Stimulated activated CD8-positive, alpha-beta memory T cell treated with anti-CD3 and anti-CD28 coated beads, Interleukin-2, amount 100 ng/mL, for 1 hour (primary cell): Measurements from ENCODE around the gene RNF121.
"Not testable (repeated sequence)": the region's sequence is repeated elsewhere in the genome, so short reads cannot be mapped to it uniquely, and the experiment has no call there.

ENCODE experiments used
- DNase-seq, 2 donors: peaks; one replicate each; pipeline ENCODE4 v3.0.0-alpha.2; 2020; ENCODE audit warnings: low read depth in 2 of 2

The RNF121 gene

DNA sequence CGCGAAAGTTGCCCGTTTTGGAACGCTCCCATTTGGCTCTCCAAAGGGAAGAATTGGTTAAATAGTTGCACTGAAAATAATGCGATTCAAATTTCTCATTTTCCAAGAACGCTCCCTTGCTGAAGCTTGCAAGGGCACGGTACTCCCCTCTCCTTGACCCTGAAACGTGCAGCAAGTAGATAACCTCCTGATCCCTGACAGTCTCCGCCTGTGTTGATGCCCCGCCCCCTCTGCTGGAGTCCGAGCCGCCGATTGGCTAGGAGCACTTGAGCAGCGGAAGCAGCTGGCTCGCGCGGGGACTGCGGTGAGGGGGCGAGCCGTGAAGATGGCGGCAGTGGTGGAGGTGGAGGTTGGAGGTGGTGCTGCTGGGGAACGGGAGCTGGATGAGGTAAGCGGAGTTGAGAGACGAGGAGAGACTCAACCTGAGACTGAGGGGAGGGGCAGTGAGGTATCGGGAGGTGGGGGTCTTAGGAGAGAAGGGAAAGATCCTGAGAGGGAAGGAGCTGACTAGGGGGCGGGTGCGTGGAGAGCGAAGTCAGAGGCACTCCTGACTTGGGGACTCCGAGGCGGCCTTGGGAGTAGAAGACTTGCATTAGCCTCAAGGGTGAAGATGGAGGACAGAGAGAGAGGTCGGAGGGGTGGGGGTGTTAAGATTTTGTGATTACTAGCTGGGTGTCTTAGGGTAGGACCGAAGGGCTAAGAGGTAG lies at the start of gene RNF121:
Gene RNF121 (plus strand): TSS at position 310 of the 707 bp plus-strand sequence. CDS start 16 bp downstream, at position 326.
- peak; percentile 89 to 95 for DNase-seq

DNA sequence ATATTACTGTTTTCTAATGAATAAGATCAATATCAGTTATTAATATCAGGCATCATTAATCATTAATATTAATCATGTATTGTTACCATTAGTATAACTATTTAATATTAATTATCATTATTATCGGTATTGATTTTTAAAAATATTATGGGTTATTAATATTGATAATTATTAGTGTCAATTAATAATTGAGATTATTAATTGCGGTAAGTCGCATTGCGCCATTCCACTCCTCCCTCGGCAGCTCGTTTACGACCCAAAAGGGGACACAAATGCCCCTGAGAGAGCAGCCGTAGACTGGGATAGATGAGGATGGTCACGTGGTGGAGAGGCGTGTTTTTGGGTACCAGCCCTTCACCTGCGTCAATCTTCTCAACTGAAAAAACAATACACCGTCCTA lies 43.0 kb upstream of the RNF121 start:
- not testable (repeated sequence) for DNase-seq

DNA sequence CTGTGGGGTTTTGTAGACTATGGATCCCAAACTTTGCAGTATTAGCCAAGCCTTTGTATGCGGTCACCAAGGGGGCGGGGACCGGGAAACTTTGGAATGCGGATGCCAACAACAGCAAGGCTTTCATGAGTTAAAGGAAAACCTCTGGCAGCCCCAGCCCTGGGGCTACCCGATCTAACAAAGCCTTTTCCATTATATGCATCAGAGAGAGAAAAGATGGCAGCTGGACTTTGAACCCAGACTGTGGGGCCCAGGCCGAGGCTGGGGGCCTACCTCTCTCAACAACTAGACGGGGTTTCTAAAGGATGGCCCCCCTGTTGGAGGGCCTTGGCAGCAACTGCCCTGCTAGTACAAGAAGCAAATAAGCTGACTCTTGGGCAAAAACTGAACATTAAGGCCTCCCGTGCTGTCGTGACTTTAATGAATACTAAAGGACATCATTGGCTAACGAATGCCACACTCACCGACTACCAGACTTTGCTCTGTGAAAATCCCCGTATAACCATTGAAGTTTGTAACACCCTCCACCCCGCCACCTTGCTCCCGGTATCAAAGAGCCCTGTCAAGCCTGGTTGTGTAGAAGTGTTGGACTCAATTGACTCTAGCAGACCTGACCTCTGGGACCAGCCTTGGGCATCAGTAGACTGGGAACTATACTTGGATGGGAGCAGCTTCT lies 40.4 kb upstream of the RNF121 start:
- DNase-seq = not testable (repeated sequence)

GRCh38 chr11:71889181-71889872 lies 39.5 kb upstream of the RNF121 start:
- not testable (repeated sequence) for DNase-seq

- DNase-seq = no peak
Measured at GRCh38 chr11:71895961-71896360, 32.9 kb upstream of the RNF121 start.

- DNase-seq = not testable (repeated sequence)
Measured at GRCh38 chr11:71901137-71901536, 27.7 kb upstream of the RNF121 start.

- no peak for DNase-seq
Measured at GRCh38 chr11:71908218-71908617, 20.6 kb upstream of the RNF121 start.

DNA sequence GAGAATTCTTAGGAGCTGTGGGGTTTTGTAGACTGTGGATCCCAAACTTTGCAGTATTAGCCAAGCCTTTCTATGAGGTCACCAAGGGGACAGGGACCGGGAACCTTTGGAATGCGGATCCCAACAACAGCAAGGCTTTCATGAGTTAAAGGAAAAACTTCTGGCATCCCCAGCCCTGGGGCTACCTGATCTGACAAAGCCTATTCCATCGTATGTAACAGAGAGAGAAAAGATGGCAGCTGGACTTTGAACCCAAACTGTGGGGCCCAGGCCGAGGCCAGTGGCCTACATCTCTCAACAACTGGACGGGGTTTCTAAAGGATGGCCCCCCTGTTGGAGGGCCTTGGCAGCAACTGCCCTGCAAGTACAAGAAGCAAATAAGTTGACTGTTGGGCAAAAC lies 18.1 kb upstream of the RNF121 start:
- DNase-seq = not testable (repeated sequence)

DNA sequence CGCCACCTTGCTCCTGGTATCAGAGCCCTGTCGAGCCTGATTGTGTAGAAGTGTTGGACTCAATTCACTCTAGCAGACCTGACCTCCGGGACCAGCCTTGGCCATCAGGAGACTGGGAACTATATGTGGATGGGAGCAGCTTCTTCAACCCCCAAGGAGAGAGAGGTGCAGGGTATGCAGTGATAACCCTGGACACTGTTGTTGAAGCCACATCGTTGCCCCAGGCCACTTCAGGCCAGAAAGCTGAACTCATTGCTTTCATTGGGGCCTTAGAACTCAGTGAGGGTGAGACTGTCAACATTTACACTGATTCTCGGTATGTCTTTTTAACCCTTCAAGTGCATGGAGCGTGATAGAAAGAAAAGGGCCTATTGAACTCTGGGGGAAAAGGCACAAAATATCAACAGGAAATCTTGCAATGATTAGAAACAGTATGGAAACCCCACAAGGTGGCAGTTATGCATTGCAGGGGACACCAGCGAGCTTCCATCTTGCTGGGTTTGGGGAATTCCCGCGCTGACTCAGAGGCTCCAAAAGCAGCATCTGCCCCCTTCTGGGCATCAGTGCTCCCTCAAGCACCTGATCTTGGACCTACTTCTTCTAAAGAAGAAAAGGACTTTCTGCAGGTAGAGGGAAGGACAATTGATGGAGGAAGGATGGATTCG lies 17.4 kb upstream of the RNF121 start:
- peak in 1 of 2 donors; percentile 10 for DNase-seq

- DNase-seq = not testable (repeated sequence)
Measured at GRCh38 chr11:71911986-71912340, 16.9 kb upstream of the RNF121 start.

- DNase-seq = no peak
Measured at GRCh38 chr11:71913756-71914526, 14.9 kb upstream of the RNF121 start.

DNA sequence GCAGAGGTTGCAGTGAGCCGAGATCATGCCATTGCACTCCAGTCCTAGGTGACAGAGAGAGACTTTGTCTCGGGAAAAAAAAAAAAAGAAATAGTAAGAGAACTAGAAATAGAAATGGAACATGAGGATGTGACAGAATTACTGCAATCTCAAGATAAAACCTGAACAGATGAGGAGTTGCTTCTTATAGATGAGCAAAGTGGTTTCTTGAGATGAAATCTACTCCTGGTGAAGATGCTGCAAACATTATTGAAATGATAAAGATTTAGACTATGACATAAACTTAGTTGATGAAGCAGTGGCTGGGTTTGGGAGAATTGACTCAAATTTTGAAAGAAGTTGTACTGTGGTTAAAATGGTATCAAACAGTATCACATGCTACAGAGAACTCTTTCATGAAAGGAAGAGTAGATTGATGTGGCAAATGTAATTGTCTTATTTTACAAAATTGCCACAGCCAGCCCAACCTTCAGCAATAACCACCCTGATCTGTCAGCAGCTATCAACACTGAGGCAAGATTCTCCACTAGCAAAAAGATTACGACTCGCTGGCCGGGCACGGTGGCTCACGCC lies 14.1 kb upstream of the RNF121 start:
- no peak for DNase-seq

DNA sequence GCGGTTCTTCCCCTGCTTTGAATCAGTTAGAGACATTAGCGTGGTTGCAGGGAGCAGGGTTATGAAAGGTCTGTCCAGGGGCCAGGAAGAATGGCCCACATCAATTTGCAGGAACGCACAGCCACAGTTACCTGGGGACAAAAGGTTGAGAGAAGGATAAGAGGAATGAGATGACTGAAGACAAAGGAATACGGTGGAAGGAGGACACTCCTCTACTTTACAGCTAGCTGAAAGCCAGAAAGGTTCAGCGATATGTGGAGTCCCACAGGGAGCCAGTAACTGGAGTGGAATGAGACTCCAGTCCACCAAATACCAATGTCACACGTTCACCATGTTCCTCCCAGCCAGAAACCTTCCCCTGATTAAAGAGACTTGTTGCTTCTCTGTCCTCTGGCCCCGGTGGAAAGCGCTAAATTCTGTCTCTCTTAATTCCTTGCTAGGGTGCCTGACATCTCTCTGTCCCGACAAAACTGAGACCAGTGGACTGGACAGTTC lies 11.2 kb upstream of the RNF121 start:
- no peak for DNase-seq

DNA sequence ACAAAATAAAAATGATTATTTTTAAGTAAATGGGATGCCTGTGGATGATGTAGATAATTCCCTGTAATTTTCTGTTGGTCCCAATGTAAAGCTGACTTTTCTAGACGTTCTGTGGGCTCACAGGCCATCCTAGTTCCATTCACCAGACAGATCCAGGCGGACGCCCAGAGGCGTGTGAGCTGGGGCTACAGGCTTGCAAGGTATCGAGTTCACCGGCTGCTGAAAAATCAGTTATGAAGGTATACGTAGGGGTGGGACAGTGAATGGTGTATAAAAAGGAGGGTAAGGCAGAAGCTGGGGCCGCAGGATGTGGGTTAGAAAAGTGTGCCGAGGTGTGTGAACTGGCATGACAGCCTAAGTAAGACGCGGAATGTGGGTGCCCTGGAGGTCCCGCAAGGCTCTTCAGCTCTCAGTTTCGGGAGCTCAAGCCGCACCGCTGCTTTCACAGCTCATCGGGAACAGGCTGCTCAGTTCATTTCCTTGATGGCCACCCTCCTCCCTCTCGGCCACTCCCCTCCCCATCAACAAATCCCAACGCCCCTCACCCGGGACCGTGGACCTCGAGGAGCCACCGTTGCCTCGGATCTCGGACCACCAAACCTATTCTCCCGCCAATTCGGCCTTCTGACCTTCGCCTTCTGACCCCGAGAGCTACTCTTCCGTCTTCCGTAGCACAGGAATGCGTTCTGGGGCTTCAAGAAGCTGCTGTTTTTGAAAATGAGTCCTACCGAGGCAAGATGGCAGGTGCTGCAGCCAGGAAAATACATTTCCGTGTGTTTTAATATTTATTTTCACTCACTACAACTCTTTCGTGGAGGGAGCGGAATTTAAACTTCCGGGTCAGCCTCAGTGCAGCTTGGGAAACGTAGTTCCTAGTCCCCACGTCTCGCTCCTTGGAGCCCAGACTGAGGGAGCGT lies 768 bp upstream of the RNF121 start, which contains the start of gene XNDC1N:
Gene XNDC1N (minus strand): TSS at position 775 of the 917 bp plus-strand sequence. CDS start 5,241 bp downstream, outside the sequence.
- DNase-seq = peak in 1 of 2 donors; percentile 54

- DNase-seq = no peak
Measured at GRCh38 chr11:71929491-71929890, 645 bp downstream of the RNF121 start.

DNA sequence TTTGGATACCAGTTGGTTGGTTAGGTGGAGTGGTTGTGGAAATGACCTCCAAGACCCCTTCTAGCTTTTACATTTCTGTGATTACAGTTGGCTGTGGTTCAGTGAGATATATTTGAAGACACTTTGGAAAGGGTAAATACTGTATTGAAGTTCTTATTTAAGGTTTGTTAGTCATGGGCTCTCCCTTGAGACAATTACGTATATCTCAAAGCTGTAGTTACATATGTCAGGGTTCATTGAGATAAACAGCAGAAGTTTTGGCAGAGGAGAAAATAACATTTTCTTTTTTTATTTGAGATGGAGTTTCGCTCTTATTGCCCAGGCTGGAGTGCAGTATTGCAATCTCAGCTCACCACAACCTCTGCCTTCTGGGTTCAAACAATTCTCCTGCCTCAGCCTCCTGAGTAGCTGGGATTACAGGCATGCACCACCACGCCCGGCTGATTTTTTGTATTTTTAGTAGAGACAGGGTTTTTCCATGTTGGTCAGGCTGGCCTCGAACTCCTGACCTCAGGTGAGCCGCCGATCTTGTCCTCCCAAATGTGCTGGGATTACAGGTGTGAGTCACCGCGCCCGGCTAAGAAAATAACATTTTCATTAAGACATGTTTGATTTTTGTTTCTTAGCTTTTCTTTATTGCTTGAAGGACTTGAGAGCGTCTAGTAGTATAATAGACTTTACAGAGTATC lies 1.9 kb downstream of the RNF121 start:
- DNase-seq = no peak

GRCh38 chr11:71931245-71931602 lies 2.4 kb downstream of the RNF121 start:
- no peak for DNase-seq

GRCh38 chr11:71933141-71933933 lies 4.5 kb downstream of the RNF121 start:
- DNase-seq = no peak
